HEK293T (cell line): ENCODE results near the gene BTBD3.

Experiments
- ARNT ChIP-seq: fragments of 450-650 bp; IDR thresholded peaks from 2 replicates; pipeline ENCODE4 v1.6.1; 2017; ENCODE audit warnings: mild to moderate bottlenecking
- BHLHE40 ChIP-seq: fragments of 450-650 bp; IDR thresholded peaks from 2 replicates; pipeline ENCODE4 v1.6.1; 2016; ENCODE audit warnings: mild to moderate bottlenecking, moderate library complexity, borderline replicate concordance
- ELF4 ChIP-seq: fragments of 450-650 bp; IDR thresholded peaks from 2 replicates; pipeline ENCODE4 v1.6.1; 2017; ENCODE audit warnings: antibody characterized with exemption
- FOXA1 ChIP-seq: fragments of 450-650 bp; IDR thresholded peaks from 2 replicates; pipeline ENCODE4 v1.6.1; 2016; ENCODE audit warnings: mild to moderate bottlenecking
- FOXK2 ChIP-seq: fragments of 450-650 bp; IDR thresholded peaks from 2 replicates; pipeline ENCODE4 v1.6.1; 2016; ENCODE audit warnings: mild to moderate bottlenecking
- FOXM1 ChIP-seq: fragments of 450-650 bp; IDR thresholded peaks from 2 replicates; pipeline ENCODE4 v1.6.1; 2017; ENCODE audit warnings: mild to moderate bottlenecking, borderline replicate concordance
- HDGF ChIP-seq: fragments of 450-650 bp; IDR thresholded peaks from 2 replicates; pipeline ENCODE4 v1.6.1; 2017; ENCODE audit warnings: antibody characterized with exemption, borderline replicate concordance
- LEF1 ChIP-seq: fragments of 450-650 bp; IDR thresholded peaks from 2 replicates; pipeline ENCODE4 v1.6.1; 2017; ENCODE audit warnings: mild to moderate bottlenecking, borderline replicate concordance
- NFRKB ChIP-seq: fragments of 450-650 bp; IDR thresholded peaks from 2 replicates; pipeline ENCODE4 v1.6.1; 2016; ENCODE audit warnings: mild to moderate bottlenecking, moderate library complexity
- PKNOX1 ChIP-seq: fragments of 450-650 bp; IDR thresholded peaks from 2 replicates; pipeline ENCODE4 v1.6.1; 2016
- SP1 ChIP-seq: fragments of 450-650 bp; IDR thresholded peaks from 2 replicates; pipeline ENCODE4 v1.6.1; 2017
- SUZ12 ChIP-seq: fragments of 450-650 bp; IDR thresholded peaks from 2 replicates; pipeline ENCODE4 v1.6.1; 2016; ENCODE audit warnings: mild to moderate bottlenecking
- ZNF384 ChIP-seq: fragments of 450-650 bp; IDR thresholded peaks from 2 replicates; pipeline ENCODE4 v1.6.1; 2016

- TF ChIP-seq FOXK2 (no peak), NFRKB (no peak), FOXM1 (no peak), ARNT (no peak), ELF4 (no peak), LEF1 (no peak), PKNOX1 (no peak), ZNF384 (no peak), SUZ12 (no peak), HDGF (no peak), BHLHE40 (no peak), FOXA1 (no peak), SP1 (no peak)
Observed at GRCh38 chr20:11966186-11966585, 48.5 kb downstream of the BTBD3 start.
